SJCRH30 (cell line): ENCODE measurements around the gene RPTOR. TPM values are rescaled to one million over a fixed set of nuclear protein-coding genes. Genes with fewer than 3 reads are reported as not detected.

Source experiments
- DNase-seq, 2 experiments: peaks; one replicate each; pipeline ENCODE4 v3.0.0-alpha.2; 2015 to 2020
- H3K27ac ChIP-seq: fragments of 250-450 bp; sonication (Bioruptor Pico); 2 replicates; pipeline ENCODE4 v1.5.1; 2020; ENCODE audit warnings: mild to moderate bottlenecking, moderate library complexity
- H3K27me3 ChIP-seq: fragments of 250-450 bp; sonication (Bioruptor Pico); 2 replicates; pipeline ENCODE4 v1.5.1; 2020; ENCODE audit warnings: mild to moderate bottlenecking, moderate library complexity
- H3K36me3 ChIP-seq: fragments of 250-450 bp; sonication (Bioruptor Pico); 2 replicates; pipeline ENCODE4 v1.5.1; 2020; ENCODE audit warnings: mild to moderate bottlenecking, moderate library complexity
- H3K4me1 ChIP-seq: fragments of 250-450 bp; sonication (Bioruptor Pico); 2 replicates; pipeline ENCODE4 v1.5.1; 2020; ENCODE audit warnings: mild to moderate bottlenecking, moderate library complexity
- H3K4me3 ChIP-seq: fragments of 250-450 bp; sonication (Bioruptor Pico); 2 replicates; pipeline ENCODE4 v1.5.1; 2020; ENCODE audit warnings: mild to moderate bottlenecking, moderate library complexity
- H3K9me3 ChIP-seq: fragments of 250-450 bp; sonication (Bioruptor Pico); replicated peaks from 2 replicates; pipeline ENCODE4 v1.5.1; 2020; ENCODE audit warnings: mild to moderate bottlenecking, moderate library complexity
- total RNA-seq: library from RNA; depleted of rRNA; stranded (reverse); fragments of >200 nt; shearing (Covaris generic); gene quantifications from 2 replicates; pipeline ENCODE4 v1.2.3, GENCODE V29; 2014

RPTOR gene
- total RNA-seq, 1 experiment from 2014 or later: 43.6 TPM

- Histone ChIP-seq H3K27ac (no peak overlapping the region), H3K9me3 (no peaks in the 10 kb centered on the region), H3K27me3 (no peaks in the 10 kb centered on the region), H3K4me3 (no peak overlapping the region), H3K36me3 (peaks cover 8% of the 10 kb centered on the region; the same call in 1 of the 2 replicates), H3K4me1 (peaks cover 6% of the 10 kb centered on the region)
- DNase-seq: no peak
Observed at GRCh38 chr17:80838311-80839025, 293.8 kb downstream of the RPTOR start.

DNA sequence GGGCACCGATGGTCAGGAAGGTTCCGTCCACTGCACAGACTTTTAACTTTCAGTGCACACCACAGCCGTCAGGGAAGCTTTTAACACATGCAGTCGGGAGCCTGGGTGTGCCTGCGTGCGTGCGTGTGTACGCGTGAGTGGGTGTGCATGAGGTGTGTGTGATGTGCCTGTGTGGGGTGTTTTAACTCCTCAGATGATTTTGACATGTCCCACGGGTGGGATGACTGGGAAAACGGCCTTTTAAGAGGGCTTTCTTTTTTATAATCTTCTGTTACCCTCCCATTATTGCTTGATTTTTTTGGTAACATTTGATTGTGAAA is 294.3 kb downstream of the RPTOR start:
- H3K27me3 ChIP-seq: no peaks in the 10 kb centered on the region
- peaks cover 8% of the 10 kb centered on the region; the same call in 1 of the 2 replicates for H3K36me3 ChIP-seq
- no peak overlapping the region for H3K27ac ChIP-seq
- H3K4me1 ChIP-seq: peaks cover under 1% of the 10 kb centered on the region; the same call in 1 of the 2 replicates
- H3K4me3 ChIP-seq: no peak overlapping the region
- DNase-seq: no peak
- H3K9me3 ChIP-seq: no peaks in the 10 kb centered on the region

GRCh38 chr17:80839511-80839941 is 294.9 kb downstream of the RPTOR start:
- Histone ChIP-seq H3K27me3 (no peaks in the 10 kb centered on the region), H3K4me3 (no peak overlapping the region), H3K4me1 (no peaks in the 10 kb centered on the region), H3K9me3 (no peaks in the 10 kb centered on the region), H3K36me3 (peaks cover 8% of the 10 kb centered on the region; the same call in 1 of the 2 replicates), H3K27ac (no peak overlapping the region)
- DNase-seq: no peak

DNA sequence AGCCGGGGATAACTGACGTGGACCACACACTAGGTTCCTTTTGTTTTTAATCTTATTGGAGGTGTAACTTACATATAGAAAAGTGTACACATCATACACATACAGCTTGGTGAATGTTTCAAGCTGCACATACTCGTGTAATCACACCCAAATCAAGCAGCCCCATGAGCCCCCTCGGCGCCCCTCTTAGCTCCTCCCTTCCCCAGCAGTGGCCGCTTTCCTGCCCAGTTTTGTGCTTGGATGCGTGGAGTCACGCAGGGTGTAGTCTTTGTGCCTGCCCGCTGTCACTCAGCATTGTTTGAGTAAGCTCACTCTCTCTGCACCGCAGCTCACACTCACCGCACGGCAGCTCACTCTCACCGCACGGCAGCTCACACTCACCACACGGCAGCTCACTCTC is 295.3 kb downstream of the RPTOR start:
- no peak overlapping the region for H3K4me3 ChIP-seq
- H3K9me3 ChIP-seq: no peaks in the 10 kb centered on the region
- DNase-seq: no peak
- H3K27me3 ChIP-seq: no peaks in the 10 kb centered on the region
- H3K4me1 ChIP-seq: no peaks in the 10 kb centered on the region
- H3K27ac ChIP-seq: no peak overlapping the region
- peaks cover 8% of the 10 kb centered on the region; the same call in 1 of the 2 replicates for H3K36me3 ChIP-seq

DNA sequence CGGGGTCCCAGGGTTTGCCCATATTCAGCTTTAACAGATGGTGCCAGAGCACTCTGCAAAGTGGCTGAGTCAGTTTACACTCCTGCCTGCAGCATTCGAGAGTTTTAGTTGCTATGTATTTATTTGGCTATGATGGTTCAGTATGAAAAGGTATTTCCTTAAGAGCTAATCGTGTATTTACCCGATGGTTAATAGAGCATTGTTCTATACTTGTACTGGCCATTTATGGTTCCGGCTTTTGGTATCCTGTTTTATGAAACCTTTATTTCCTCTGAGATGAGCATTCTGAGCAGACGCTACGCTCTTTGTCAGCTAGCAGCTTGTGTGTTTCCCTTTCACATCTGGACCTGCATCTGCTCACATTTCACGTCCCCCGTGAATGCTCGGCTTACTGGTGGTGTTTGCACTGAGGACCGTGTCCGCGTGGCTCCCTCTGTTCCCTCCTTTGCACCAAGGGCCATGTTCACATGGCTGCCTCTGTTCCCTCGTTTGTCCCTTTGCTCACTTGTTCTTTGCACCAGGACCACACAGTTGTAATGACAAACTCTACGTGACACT is 297.9 kb downstream of the RPTOR start:
- H3K9me3 ChIP-seq: no peaks in the 10 kb centered on the region
- no peak for DNase-seq
- H3K4me1 ChIP-seq: no peaks in the 10 kb centered on the region
- no peak overlapping the region for H3K27ac ChIP-seq
- H3K27me3 ChIP-seq: no peaks in the 10 kb centered on the region
- H3K36me3 ChIP-seq: peaks cover 12% of the 10 kb centered on the region; the same call in 1 of the 2 replicates
- H3K4me3 ChIP-seq: no peak overlapping the region

GRCh38 chr17:80843741-80844156 is 299.1 kb downstream of the RPTOR start:
- Histone ChIP-seq H3K4me1 (no peaks in the 10 kb centered on the region), H3K9me3 (no peaks in the 10 kb centered on the region), H3K4me3 (no peak overlapping the region), H3K27me3 (no peaks in the 10 kb centered on the region), H3K27ac (no peak overlapping the region), H3K36me3 (peaks cover 12% of the 10 kb centered on the region; the same call in 1 of the 2 replicates)
- DNase-seq: no peak

DNA sequence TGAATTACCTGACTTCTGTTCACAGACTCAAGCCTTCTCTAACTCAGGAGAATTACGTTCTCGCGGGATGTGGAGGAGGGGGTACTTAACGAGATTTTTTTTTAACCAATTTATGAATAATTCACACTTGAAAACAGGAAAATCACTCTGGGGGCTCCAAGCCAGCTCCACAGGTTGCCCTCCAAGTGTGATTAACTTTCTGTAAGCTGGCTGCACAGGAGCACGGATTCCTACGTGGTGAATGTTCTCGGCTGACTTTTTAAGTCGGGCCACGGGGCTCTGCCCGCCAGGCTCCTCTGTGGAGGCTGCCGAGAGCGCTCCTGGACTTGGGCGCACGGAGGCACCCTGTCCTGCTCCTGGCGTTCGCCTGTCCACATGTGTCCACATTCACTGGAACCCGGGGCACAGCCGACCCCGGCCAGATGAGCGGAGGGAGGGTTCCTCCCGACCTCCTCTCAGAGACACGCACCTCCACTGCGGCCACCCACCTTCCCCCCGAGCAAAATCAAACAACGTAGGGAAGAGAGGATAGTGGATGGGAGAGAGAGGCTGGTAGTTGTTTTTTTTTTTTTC is 299.9 kb downstream of the RPTOR start:
- Histone ChIP-seq H3K4me1 (no peaks in the 10 kb centered on the region), H3K9me3 (no peaks in the 10 kb centered on the region), H3K27me3 (no peaks in the 10 kb centered on the region), H3K27ac (no peak overlapping the region), H3K4me3 (no peak overlapping the region), H3K36me3 (peaks cover 12% of the 10 kb centered on the region; the same call in 1 of the 2 replicates)
- DNase-seq: no peak

- peaks cover 7% of the 10 kb centered on the region; the same call in 1 of the 2 replicates for H3K36me3 ChIP-seq
- H3K4me3 ChIP-seq: no peak overlapping the region
- H3K27ac ChIP-seq: no peak overlapping the region
- no peaks in the 10 kb centered on the region for H3K9me3 ChIP-seq
- H3K27me3 ChIP-seq: no peaks in the 10 kb centered on the region
- no peak for DNase-seq
- H3K4me1 ChIP-seq: no peaks in the 10 kb centered on the region
Observed at GRCh38 chr17:80845069-80845862, 300.6 kb downstream of the RPTOR start.

GRCh38 chr17:80845863-80846671 is 301.4 kb downstream of the RPTOR start:
- Histone ChIP-seq H3K4me1 (no peaks in the 10 kb centered on the region), H3K27me3 (no peaks in the 10 kb centered on the region), H3K27ac (no peak overlapping the region), H3K36me3 (peaks cover 7% of the 10 kb centered on the region; the same call in 1 of the 2 replicates), H3K4me3 (no peak overlapping the region), H3K9me3 (no peaks in the 10 kb centered on the region)
- DNase-seq: no peak

- Histone ChIP-seq H3K36me3 (peaks cover 7% of the 10 kb centered on the region; the same call in 1 of the 2 replicates), H3K4me1 (no peaks in the 10 kb centered on the region), H3K4me3 (no peak overlapping the region), H3K9me3 (no peaks in the 10 kb centered on the region), H3K27ac (no peak overlapping the region), H3K27me3 (no peaks in the 10 kb centered on the region)
- DNase-seq: no peak
Observed at GRCh38 chr17:80846932-80847331, 302.3 kb downstream of the RPTOR start.

DNA sequence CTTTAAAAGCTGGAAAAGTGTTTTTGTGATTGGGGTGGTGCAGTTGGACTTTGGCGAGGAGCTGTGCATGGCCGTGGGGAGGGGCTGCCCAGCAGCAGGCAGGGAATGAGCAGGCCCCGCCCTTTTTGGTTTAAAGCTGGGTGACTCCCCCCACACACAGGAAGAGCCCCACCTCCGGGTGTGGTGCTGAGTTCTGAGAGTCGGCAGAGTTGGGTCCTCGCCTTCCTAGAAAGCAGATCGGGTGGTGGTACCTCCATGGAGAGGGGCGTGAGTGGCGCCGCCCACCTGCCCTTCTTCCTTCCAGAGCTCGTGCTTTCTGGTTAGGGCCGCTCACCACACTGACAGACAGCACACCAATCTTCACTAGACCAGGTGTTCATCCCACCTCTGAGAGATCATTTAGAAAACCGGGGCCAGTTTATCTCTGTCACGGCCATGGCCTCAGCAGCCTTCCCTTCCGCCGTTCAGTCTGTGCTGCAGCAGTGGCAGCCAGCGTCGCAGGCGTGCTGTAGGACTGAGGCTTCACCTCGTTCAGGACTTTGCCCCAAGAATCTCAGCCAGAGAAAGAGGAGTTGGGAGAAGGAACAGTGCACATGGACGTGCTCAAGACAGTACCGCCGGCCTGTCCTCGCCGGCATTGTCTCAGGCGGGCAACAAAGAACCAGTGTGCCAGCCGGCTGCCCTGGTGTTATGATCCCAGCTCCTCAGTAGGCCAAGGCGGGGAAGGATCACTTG is 303.0 kb downstream of the RPTOR start:
- no peak overlapping the region for H3K27ac ChIP-seq
- H3K36me3 ChIP-seq: peaks cover 4% of the 10 kb centered on the region; the same call in 1 of the 2 replicates
- no peaks in the 10 kb centered on the region for H3K27me3 ChIP-seq
- no peaks in the 10 kb centered on the region for H3K4me1 ChIP-seq
- H3K9me3 ChIP-seq: no peaks in the 10 kb centered on the region
- no peak for DNase-seq
- H3K4me3 ChIP-seq: no peak overlapping the region

DNA sequence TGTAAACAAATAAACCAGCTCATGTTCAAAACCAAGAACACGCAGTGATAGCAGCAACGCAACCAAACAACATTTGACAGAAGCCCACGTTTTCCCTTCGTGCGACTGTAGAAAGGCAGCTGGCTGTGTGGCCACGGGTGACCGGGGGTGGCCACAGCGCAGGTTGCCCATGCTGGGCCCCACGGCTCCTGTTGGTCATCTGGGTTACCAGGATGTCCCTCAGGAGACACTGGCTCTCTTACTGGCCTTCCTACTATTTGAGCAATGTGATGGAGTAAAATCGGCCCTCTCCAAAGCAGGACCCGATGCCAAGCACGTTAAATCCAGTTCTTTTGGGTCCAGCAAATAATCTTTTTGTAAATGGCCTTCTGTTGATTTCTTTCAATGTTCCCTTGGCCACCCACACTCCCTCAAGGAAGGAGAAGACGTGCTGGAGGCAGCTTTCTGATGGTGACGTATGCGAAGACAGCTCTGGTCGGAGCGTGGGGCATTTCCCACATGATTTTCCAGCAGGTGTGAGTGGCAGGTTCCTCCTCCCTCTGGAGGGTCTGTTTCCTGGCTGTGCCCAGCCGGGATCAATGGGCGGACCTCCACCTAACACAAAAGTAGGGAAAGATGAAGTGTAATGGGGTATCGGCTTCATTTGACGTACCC is 303.9 kb downstream of the RPTOR start:
- no peaks in the 10 kb centered on the region for H3K9me3 ChIP-seq
- no peaks in the 10 kb centered on the region for H3K27me3 ChIP-seq
- peaks cover 4% of the 10 kb centered on the region; the same call in 1 of the 2 replicates for H3K36me3 ChIP-seq
- no peak for DNase-seq
- no peak overlapping the region for H3K4me3 ChIP-seq
- H3K27ac ChIP-seq: no peak overlapping the region
- no peaks in the 10 kb centered on the region for H3K4me1 ChIP-seq

DNA sequence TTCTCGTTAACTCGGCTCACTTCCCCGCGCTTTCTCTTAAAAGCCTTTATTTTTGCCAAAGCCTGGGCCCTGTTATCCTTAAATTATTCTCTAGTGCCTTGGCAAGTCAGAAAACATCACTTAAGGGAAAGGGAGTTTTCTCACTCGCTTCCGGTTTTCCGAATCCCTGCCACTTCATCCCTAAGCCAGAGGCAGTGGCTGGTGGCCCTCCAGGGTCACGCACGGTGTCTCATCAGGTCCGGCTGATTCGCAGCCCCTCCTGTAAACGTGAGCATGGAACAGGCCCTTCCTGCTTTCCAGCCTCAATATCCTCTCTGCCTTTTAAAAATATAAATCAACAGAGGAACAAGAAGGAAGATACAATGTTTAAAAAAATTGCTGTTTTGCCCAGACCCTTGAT is 304.5 kb downstream of the RPTOR start:
- Histone ChIP-seq H3K27me3 (no peaks in the 10 kb centered on the region), H3K4me1 (no peaks in the 10 kb centered on the region), H3K9me3 (no peaks in the 10 kb centered on the region), H3K4me3 (no peak overlapping the region), H3K36me3 (peaks cover 4% of the 10 kb centered on the region; the same call in 1 of the 2 replicates), H3K27ac (no peak overlapping the region)
- DNase-seq: no peak
